GM12872 (cell line): ENCODE results near the gene SGCD.

Experiments
- CTCF ChIP-seq: IDR thresholded peaks from 3 replicates; pipeline ENCODE4 v1.5.1; 2011; ENCODE audit warnings: low read depth, mild to moderate bottlenecking, low read length, moderate library complexity; ENCODE audit not compliant: insufficient read depth

The SGCD gene

GRCh38 chr5:156450778-156451177 lies 123.8 kb downstream of the SGCD start:
- TF ChIP-seq CTCF: no peak

GRCh38 chr5:156451505-156451904 lies 124.5 kb downstream of the SGCD start:
- TF ChIP-seq CTCF: no peak

GRCh38 chr5:156456857-156457256 lies 129.9 kb downstream of the SGCD start:
- no peak for TF ChIP-seq CTCF

- TF ChIP-seq CTCF: no peak
Measured at GRCh38 chr5:156459812-156460385, 132.9 kb downstream of the SGCD start.

- TF ChIP-seq CTCF: no peak
Measured at GRCh38 chr5:156460471-156460870, 133.5 kb downstream of the SGCD start.

GRCh38 chr5:156466871-156467270 lies 139.9 kb downstream of the SGCD start:
- no peak for TF ChIP-seq CTCF

- TF ChIP-seq CTCF: no peak
Measured at GRCh38 chr5:156469636-156470035, 142.7 kb downstream of the SGCD start.
